Activated T-helper 1 cell treated with anti-CD3 and anti-CD28 coated beads, Interleukin-12 subunit alpha, Interleukin-12 subunit beta, Interleukin-2, Interleukin-4 antibody, amounts not matched to agents 30 ng/mL and 10 ng/mL and 1 ng/mL, durations not matched to agents 14 hours and 24 hours and 36 hours (primary cell): Measurements from ENCODE around the gene IFITM2. TPM values are rescaled to one million over a fixed set of nuclear protein-coding genes. Genes with fewer than 3 reads are reported as not detected.
"Not testable (repeated sequence)": the region's sequence is repeated elsewhere in the genome, so short reads cannot be mapped to it uniquely, and the experiment has no call there.

ENCODE experiments used
- DNase-seq: peaks from one replicate; pipeline ENCODE4 v3.0.0; 2021; ENCODE audit warnings: low spot score
- H3K27ac Mint-ChIP-seq: one replicate; pipeline ENCODE4 v1.8.0; 2021; ENCODE audit warnings: mild to moderate bottlenecking, mixed read lengths
- H3K27me3 Mint-ChIP-seq: one replicate; pipeline ENCODE4 v1.8.0; 2022; ENCODE audit warnings: mild to moderate bottlenecking, moderate library complexity, mixed read lengths; ENCODE audit not compliant: insufficient read depth
- H3K36me3 Mint-ChIP-seq: one replicate; pipeline ENCODE4 v1.8.0; 2021; ENCODE audit warnings: low read depth, mixed read lengths
- H3K4me1 Mint-ChIP-seq: one replicate; pipeline ENCODE4 v1.8.0; 2021; ENCODE audit warnings: low read depth, mixed read lengths
- H3K4me3 Mint-ChIP-seq: one replicate; pipeline ENCODE4 v1.8.0; 2021; ENCODE audit warnings: mild to moderate bottlenecking, moderate library complexity, mixed read lengths
- H3K9me3 Mint-ChIP-seq: one replicate; pipeline ENCODE4 v1.8.0; 2021; ENCODE audit warnings: mixed read lengths
- intact Hi-C: fragments of 100-400 bp; cut with micrococcal nuclease; formaldehyde crosslinking; loops from one replicate; pipeline ENCODE4 v1.15.1; 2024
- total RNA-seq: library from RNA; stranded (reverse); gene quantifications from 2 replicates; pipeline ENCODE4 v1.2.3, GENCODE V29; 2022

Gene IFITM2
- total RNA-seq, 1 donor from 2014 or later = 521 TPM

DNA sequence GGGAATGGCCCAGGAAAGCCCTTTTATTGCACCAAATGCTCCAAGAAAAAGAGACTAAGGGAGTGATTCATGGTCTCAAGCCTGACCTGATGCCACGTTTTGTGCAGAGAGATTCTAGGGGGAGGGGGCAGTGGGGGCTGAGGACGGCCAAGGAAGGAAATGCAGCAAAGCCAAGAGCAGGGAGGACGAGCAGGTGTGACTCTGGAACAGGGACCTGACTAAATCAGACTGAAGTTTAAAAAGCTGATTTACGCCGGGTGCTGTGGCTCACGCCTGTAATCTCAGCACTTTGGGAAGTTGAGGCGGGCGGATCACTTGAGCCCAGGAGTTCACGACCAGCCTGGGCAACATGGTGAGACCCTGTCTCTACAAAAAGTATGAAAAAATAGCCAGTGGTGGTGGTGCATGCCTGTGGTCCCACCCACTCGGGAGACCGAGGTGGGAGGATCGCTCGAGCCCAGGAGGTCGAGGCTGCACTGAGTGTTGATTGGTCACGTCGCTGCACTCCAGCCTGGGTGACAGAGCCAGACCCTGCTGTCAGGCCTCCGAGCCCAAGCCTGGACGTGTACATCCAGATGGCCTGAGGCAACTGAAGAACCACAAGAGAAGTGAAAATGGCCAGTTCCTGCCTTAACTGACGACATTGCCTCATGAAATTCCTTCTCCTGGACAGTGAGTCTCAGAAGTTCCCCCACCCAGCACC, 23.9 kb downstream of the IFITM2 start:
- Mint-ChIP-seq H3K4me3 (peak overlapping the region; percentile 30), H3K36me3 (peaks cover 2% of the 10 kb centered on the region), H3K4me1 (peaks cover 41% of the 10 kb centered on the region), H3K27me3 (peaks cover 2% of the 10 kb centered on the region), H3K9me3 (no peaks in the 10 kb centered on the region), H3K27ac (no peak overlapping the region)
- no peak for DNase-seq
- intact Hi-C loops = no loop called here

DNA sequence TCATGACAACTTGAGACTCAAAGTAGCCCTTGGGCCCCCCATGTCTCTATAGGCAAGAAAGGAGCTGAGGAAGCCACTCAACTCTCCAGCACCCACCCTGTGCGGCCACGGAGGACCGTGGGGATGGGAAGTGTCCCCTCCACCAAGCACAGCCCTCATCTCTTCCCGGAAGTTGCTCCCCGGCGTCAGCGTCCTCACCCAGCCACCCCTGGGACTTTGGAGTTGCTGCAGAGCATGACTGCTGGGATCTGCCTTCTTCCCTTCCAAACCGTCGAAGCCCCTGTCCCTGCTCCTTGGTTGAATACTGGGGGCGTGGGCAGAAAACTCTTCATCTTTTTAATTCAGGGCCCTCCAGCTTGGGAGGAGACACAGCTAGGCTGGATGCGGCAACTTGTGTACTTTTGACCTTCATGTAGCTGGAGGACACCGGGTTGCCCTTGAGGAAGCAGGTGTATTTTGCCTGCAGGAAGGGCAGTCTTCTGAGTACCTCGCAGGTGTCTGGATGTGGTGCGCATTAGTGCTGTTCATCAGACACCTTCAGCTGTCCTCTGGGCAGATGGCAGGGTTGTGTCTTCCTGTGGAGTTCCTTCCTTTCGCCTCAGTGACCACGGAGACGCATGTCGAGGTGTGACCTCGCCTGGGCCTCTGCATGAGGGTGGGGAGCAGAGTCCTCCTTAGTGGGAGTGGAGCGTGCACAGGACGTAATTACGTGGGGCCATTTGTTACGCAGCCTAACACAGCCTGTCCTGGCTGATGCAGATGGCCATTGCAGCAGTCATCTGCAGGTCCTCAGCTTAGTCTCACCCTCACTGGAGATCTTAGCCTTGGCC, 25.2 kb downstream of the IFITM2 start:
- Mint-ChIP-seq H3K27me3 (peaks cover 2% of the 10 kb centered on the region), H3K36me3 (peaks cover 2% of the 10 kb centered on the region), H3K9me3 (no peaks in the 10 kb centered on the region), H3K4me3 (no peak overlapping the region), H3K27ac (no peak overlapping the region), H3K4me1 (peaks cover 33% of the 10 kb centered on the region)
- no peak for DNase-seq
- intact Hi-C loops = no loop called here

DNA sequence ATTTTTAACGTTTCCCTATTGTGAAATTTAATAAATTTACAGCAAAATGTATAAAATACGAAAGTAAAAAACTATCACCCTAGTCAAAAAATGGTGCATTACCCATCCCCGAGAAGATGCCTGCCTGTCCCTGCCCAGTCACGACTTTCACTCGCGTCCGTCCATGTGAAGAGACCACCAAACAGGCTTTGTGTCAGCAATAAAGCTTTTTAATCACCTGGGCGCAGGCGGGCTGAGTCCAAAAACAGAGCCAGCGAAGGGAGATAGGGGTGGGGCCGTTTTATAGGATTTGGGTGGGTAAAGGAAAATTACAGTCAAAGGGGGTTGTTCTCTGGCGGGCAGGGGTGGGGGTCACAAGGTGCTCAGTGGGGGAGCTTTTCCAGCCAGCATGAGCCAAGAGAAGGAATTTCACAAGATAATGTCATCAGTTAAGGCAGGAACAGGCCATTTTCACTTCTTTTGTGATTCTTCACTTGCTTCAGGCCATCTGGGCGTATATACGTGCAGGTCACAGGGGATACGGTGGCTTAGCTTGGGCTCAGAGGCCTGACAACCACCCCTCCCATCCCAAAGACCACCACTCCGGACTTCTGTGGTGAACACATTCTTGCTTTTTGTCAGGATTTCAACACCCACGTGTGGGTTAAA, 26.1 kb downstream of the IFITM2 start:
- H3K4me3 Mint-ChIP-seq, intact Hi-C loops, H3K27me3 Mint-ChIP-seq, H3K9me3 Mint-ChIP-seq, H3K27ac Mint-ChIP-seq, DNase-seq, H3K36me3 Mint-ChIP-seq: not testable (repeated sequence)
- peaks cover 33% of the 10 kb centered on the region for H3K4me1 Mint-ChIP-seq

DNA sequence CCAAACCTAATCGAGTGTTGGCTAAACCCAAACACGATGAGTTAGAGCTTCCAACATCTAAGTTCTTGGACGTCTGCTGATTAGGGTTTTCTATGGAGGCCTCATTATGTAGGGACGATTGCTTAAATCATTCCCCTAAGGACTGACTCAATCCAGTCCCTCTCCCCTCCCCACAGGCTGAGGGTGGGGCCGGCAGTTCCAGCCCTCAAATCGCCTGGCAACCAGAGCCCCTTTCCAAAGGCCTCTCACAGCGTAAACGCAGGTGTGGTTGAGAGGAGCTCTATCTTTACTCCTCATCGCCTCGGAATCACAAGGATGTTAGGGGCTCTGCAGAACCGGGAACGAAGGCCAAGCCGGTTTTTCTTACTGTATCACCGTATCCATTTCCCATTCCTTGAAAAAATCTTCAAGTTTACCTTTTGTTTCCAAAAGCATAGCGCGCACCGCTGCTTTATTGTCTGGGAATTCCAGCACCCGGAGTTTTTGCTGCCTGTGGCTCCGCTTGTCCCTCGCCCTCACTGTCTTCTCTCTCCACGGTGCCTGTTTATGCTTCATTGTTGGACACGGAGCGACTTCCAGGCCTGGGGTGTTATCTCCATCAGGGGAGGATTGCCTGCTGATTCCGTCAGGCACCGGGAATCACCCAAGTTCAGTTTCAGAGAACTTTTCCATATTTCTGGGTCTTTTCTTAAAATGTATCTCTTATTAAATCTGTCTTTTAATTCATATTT, 26.8 kb downstream of the IFITM2 start:
- intact Hi-C loops = no loop called here
- Mint-ChIP-seq H3K27me3 (peaks cover 2% of the 10 kb centered on the region), H3K36me3 (peaks cover 2% of the 10 kb centered on the region), H3K4me3 (no peak overlapping the region), H3K4me1 (peaks cover 28% of the 10 kb centered on the region), H3K27ac (no peak overlapping the region), H3K9me3 (no peaks in the 10 kb centered on the region)
- no peak for DNase-seq

DNA sequence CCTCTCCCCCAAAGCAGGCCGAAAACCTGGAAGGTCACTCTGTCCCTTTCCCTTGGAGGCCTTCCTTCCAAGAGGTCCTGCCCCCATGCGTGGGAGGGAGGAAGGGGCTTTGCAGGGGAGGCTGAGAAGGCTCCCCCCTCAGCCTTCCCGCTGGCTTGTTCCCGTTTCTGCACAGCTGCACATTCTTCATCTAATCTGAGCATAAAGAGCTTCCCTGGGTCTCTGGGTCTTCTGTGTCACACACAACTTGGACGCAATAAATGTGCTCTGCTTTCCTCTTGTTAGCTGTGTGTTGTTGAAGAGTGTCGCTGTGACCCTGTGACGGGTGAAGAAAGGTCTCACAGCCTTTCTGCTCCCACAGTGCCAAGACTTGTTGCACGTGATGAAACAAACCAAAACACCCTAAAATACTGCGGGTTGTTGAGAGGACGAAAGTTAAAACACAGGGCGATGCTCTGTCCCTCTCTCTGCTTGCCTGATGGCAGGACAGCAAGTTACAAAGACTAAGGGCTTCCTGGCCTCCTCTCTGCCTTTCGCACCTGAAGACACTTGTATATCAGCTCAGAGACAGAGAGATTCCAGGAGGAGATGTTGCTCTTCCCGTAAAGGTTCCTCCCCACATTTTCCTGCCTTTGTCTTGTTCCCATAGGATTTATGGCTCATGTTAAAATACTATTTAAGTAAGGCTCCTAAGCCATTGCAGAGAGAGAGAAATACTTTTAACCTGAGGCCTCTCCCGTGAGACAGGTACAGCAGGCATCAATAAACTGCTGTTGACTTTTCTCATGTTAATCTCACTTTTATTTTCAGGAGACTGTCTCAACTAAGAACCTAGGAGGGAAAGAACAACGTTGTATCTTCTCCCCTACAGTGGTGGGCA, 28.4 kb downstream of the IFITM2 start:
- Mint-ChIP-seq H3K9me3 (no peaks in the 10 kb centered on the region), H3K4me3 (no peak overlapping the region), H3K27me3 (peaks cover 2% of the 10 kb centered on the region), H3K27ac (no peak overlapping the region), H3K4me1 (peaks cover 14% of the 10 kb centered on the region), H3K36me3 (peaks cover 2% of the 10 kb centered on the region)
- intact Hi-C loops = no loop called here
- no peak for DNase-seq

DNA sequence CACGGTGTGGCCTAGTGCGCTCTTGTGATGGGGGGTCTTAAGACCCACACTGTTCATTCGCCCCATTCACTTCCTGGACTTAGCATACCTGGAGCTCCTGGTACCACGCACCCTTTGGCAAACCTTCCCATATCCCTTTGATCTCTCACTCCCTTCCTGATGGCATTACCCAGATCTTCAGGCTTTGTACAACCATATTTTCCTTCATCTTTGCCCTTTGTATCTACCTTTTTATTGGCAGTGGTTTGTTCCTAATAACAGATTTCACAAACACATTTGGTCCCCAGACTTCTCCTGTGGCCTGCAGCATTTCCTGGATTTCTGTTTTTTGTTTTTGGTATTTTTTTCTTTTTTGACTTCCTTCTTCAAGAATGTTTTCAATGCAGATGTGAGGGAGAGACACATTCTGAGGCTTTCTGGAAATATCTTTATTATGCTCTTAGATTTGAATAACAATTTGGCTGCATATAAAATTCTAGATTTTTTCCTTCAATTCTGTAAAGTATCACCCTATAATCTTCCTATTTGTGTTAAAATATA, 29.1 kb downstream of the IFITM2 start:
- Mint-ChIP-seq H3K27ac (no peak overlapping the region), H3K4me3 (no peak overlapping the region), H3K27me3 (peaks cover 2% of the 10 kb centered on the region), H3K9me3 (no peaks in the 10 kb centered on the region), H3K4me1 (peaks cover 10% of the 10 kb centered on the region), H3K36me3 (peaks cover 2% of the 10 kb centered on the region)
- intact Hi-C loops = no loop called here
- no peak for DNase-seq

DNA sequence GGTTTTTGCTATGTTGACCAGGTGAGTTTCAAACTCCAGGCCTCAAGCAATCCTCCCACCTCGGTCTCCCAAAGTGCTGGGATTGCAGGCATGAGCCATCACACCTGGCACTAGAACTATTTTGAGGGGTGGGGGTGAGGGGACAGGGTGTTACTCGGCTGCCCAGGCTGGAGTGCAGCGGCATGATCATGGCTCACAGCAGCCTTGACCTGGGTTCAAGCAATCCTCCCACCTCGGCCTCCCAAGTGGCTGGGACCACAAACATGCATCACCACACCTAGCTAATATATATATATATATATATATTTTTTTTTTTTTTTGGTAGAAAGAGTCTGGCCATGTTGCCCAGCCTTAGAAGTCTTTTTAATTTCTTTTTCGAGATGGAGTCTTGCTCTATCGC, 30.1 kb downstream of the IFITM2 start:
- Mint-ChIP-seq H3K4me1 (peaks cover 17% of the 10 kb centered on the region), H3K4me3 (no peak overlapping the region), H3K27me3 (peaks cover 2% of the 10 kb centered on the region), H3K9me3 (no peaks in the 10 kb centered on the region), H3K27ac (no peak overlapping the region), H3K36me3 (peaks cover 2% of the 10 kb centered on the region)
- intact Hi-C loops = no loop called here
- no peak for DNase-seq

DNA sequence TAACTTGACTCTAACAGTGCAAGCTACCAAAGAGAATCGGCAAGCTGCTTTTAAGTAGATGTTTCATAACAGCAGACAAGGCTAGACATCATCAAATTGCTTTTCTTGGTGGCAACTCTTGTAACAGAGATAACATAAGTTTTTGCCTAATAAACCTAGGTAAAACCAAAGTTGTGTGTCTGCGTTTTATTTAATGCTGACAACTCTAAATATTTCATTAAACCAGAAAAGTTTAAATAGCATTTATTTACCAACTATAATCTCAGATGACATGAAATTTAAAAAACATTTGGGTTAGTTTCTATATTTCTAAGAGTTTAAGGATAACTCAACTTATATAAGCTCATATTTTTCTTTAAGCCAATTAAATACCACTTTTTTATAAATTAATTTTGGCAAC, 32.3 kb downstream of the IFITM2 start:
- intact Hi-C loops = no loop called here
- peaks cover 2% of the 10 kb centered on the region for H3K27me3 Mint-ChIP-seq
- H3K27ac Mint-ChIP-seq = no peak overlapping the region

DNA sequence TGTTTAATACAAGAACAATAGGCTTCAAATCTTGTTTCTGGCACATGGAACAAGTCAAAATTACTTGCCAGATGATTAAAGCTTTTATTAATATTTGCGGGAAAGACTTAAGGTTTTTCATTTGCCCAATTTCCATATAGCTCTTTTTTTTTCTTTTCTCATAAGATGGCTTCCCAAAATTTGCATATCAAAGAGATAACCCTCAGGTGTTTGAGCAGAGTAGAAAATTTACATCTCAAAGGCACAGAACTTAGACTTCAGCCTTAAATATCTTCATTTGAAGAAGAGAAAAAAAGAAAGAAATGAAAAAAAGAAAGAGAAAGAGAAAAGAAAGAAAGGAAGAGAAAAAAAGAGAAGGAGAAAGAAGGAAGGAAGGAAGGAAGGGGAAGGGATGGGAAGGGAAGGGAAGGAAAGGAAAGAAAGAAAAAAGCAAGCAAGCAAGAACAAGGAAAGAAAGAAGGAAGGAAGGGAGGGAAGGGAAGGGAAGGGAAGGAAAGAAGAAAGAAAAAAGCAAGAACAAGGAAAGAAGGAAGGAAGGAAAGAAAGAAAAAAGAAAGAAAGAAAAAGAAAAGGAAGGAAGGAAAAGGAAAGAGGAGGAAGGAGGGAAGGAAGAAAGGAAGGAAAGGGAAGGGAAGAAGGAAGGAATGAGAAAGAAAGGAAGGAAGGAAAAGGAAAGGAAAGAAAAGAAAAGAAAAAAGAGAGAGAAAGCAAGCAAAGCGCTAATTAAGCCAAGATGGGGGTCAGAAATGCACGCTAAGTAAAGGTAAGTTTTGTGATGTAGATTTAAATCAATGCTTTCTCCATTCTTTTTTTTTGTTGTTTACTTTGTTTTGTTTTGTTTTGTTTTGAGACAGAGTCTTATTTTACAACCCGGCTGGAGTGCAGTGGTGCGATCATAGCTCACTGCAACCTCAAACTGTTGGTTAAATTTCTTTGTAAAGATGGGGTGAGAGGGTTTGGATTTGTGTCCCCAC, 33.2 kb downstream of the IFITM2 start:
- Mint-ChIP-seq H3K27ac (no peak overlapping the region), H3K4me3 (no peak overlapping the region), H3K36me3 (no peaks in the 10 kb centered on the region), H3K9me3 (no peaks in the 10 kb centered on the region), H3K4me1 (peaks cover 17% of the 10 kb centered on the region), H3K27me3 (peaks cover 5% of the 10 kb centered on the region)
- no peak for DNase-seq
- intact Hi-C loops = no loop called here

More for the DNA sequence above, 32.3 kb downstream of the IFITM2 start:
- H3K36me3 Mint-ChIP-seq = no peaks in the 10 kb centered on the region
- no peak for DNase-seq
- no peaks in the 10 kb centered on the region for H3K9me3 Mint-ChIP-seq
- no peak overlapping the region for H3K4me3 Mint-ChIP-seq
- H3K4me1 Mint-ChIP-seq = peaks cover 17% of the 10 kb centered on the region

DNA sequence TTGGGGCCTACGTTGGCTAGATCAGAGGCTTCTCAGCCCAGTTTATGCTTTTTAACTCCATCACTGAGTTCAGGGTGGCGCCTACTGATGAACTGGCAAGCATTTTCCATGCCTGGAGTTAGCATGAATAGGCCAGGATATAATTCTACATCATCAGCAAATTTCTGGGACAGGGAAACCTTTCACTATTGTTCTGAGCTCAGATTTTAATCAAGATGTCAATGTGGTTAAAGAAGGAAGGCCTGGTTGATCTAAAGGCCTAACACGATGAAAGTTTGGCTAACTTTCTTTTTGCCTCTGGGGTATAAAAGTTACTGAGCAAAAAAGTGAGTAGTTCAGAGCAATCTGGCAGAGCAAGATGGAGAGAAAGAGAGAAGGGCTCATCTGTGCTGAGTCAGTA, 34.7 kb downstream of the IFITM2 start:
- no peak for DNase-seq
- peaks cover 12% of the 10 kb centered on the region for H3K27me3 Mint-ChIP-seq
- H3K4me1 Mint-ChIP-seq = peaks cover 7% of the 10 kb centered on the region
- H3K9me3 Mint-ChIP-seq = no peaks in the 10 kb centered on the region
- H3K36me3 Mint-ChIP-seq = no peaks in the 10 kb centered on the region
- intact Hi-C loops = no loop called here
- H3K27ac Mint-ChIP-seq = no peak overlapping the region
- no peak overlapping the region for H3K4me3 Mint-ChIP-seq
